Heart left ventricle (tissue), 16 donors: ENCODE data around the gene GPR68. TPM values are rescaled to one million over a fixed set of nuclear protein-coding genes. Genes with fewer than 3 reads are reported as not detected.
"Not testable (repeated sequence)": the region's sequence is repeated elsewhere in the genome, so short reads cannot be mapped to it uniquely, and the experiment has no call there.

Source experiments
- ATAC-seq, 4 donors: fragments of 200-7000 bp; cut with Tn5 transposase; one replicate each; pipeline ENCODE4 v1.9.1; 2020 to 2022; ENCODE audit warnings: moderate library complexity in 4 of 4, mild to moderate bottlenecking in 3 of 4, moderate number of reproducible peaks in 1 of 4
- DNase-seq, 5 donors: peaks; one replicate each; pipeline ENCODE4 v3.0.0-alpha.2; 2020
- H3K27ac ChIP-seq, 12 donors: fragments of 200-600 bp; sonication (generic) in 4 of 12; one replicate each; pipeline versions ENCODE4 v1.5.0 to v1.8.0; 2016 to 2022; ENCODE audit warnings: mild to moderate bottlenecking in 2 of 12
- H3K27me3 ChIP-seq, 9 donors: fragments of 200-600 bp; sonication (generic) in 2 of 9; one replicate each; pipeline versions ENCODE4 v1.5.1 to v1.8.0; 2016 to 2022; ENCODE audit warnings: mild to moderate bottlenecking in 3 of 9
- H3K36me3 ChIP-seq, 9 donors: fragments of 200-600 bp; sonication (generic) in 2 of 9; one replicate each; pipeline versions ENCODE4 v1.5.0 to v1.8.0; 2018 to 2022; ENCODE audit warnings: mild to moderate bottlenecking in 2 of 9
- H3K4me1 ChIP-seq, 12 donors: fragments of 200-600 bp; sonication (generic) in 4 of 12; one replicate each; pipeline versions ENCODE4 v1.5.0 to v1.8.0; 2016 to 2022; ENCODE audit warnings: mild to moderate bottlenecking in 3 of 12
- H3K4me3 ChIP-seq, 12 donors: fragments of 200-600 bp; sonication (generic) in 4 of 12; one replicate each; pipeline versions ENCODE4 v1.5.0 to v1.8.0; 2017 to 2022; ENCODE audit warnings: mild to moderate bottlenecking in 9 of 12, moderate library complexity in 4 of 12
- H3K9me3 ChIP-seq, 12 donors: fragments of 200-600 bp; sonication (generic) in 4 of 12; one replicate each; pipeline versions ENCODE4 v1.5.0 to v1.8.0; 2016 to 2022; ENCODE audit warnings: mild to moderate bottlenecking in 1 of 12
- POLR2A ChIP-seq, 2 donors: fragments of 450-650 bp; IDR thresholded peaks; one replicate each; pipeline ENCODE4 v1.6.1; 2017; ENCODE audit warnings: antibody characterized with exemption in 2 of 2, mild to moderate bottlenecking in 2 of 2, moderate library complexity in 2 of 2
- WGBS, 4 donors: extraction: QIAGEN DNeasy Blood & Tissue Kit in 2 of 4; methylation state at CpG; one replicate each; pipeline versions ENCODE4 v1.1.5 to v1.1.7; 2013 to 2018; 5-methylcytosine and 5-hydroxymethylcytosine counted together
- intact Hi-C, 10 donors: fragments of 100-400 bp; cut with DNase I; formaldehyde crosslinking; loops; one replicate each; pipeline versions ENCODE4 v1.11.1 to v1.14.2; 2022
- polyA plus RNA-seq, 2 donors: library from polyadenylated mRNA; stranded (reverse); fragments of 200-250 nt; gene quantifications; one replicate each; pipeline ENCODE4 v1.2.3, GENCODE V29; 2013
- total RNA-seq, 9 donors: library from RNA; depleted of rRNA in 2 of 9; stranded (reverse); fragments of >200 nt in 2 of 9; fragmentation: NEBNext Ultra II Directional in 3 of 9; extraction: Animal tissue kit (Norgen Biotek cat#: 25700) in 3 of 9; gene quantifications; one replicate each; pipeline versions ENCODE4 v1.1.0 to v1.2.4, GENCODE V29; 2016 to 2023
- TF ChIP-seq, protein P1 (sequence below), 12 donors: fragments of 200-600 bp; sonication (generic) in 4 of 12; IDR thresholded peaks; one replicate each; pipeline versions ENCODE4 v1.5.0 to v1.8.0; 2018 to 2022; ENCODE audit warnings: antibody characterized with exemption in 12 of 12, mild to moderate bottlenecking in 5 of 12
- donor health status: ischemic (EF 13 %, LVEDD 7.1; RV severe dilation, severe dysfunction).
- donor health status: healthy with polysubstance abuse.
- donor health status: DM: no; HTN: yes; CAD: no.
- donor health status: DM: no; HTN: no; CAD: no.
- donor health status: ischemic (EF 25% LVEDD 6.9; RV normal size, moderate dysfunction).
- donor health status: ischemic (EF 25% LVEDD 5.7; RV mildly dilated, moderate dysfunction).
- donor health status: healthy.
- donor health status: DM: yes; HTN: yes; CAD: no.
- donor health status: ischemic (EF 35%, LVEDD 5.7; RV mildly dilated, moderate dysfunction).
- donor health status: nonischemic (EF 11% LVEDD 7.7; RV severe dilation, severe dysfunction).
- donor health status: DM: yes; HTN: yes; CAD: no.
- donor health status: PGD.
- donor health status: ischemic (EF 29% LVEDD 5.4; RV normal size, mild dysfunction).
- donor health status: nonischemic (EF 23%, LVEDD 6.1; RV moderate dilation, normal function).

The GPR68 gene
- total and polyA plus RNA-seq, 11 donors = 0.08 to 2.6 (median 0.59) TPM; not detected in 1

DNA sequence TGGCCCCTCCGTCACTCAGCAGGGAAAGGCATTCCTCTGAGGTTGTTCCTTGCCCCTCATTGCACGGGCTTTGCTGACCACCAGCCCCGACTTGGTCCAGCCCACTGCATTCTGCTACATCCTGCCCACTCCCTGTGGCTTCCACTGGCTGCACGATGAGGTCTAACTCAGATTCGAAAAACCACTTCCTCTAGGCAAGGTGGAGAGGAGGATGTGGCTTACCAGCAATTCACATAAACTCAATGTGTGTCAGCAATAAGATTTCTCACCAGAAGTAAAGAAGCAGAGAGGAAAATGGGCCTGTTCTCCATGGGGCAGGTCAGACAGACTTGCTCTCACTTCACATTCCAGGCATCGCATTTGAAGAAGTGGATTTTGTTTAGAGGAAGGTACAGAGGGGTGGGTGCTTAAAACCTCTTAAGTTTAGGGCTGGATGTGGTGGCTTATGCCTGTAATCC lies 14.7 kb downstream of the GPR68 start:
- peaks cover 0 to 50% (median 36%) of the 10 kb centered on the region in 9 donors for H3K36me3 ChIP-seq
- intact Hi-C loops = no loop called here
- ATAC-seq = peak in 1 of 4 donors; percentile 12
- H3K27me3 ChIP-seq = no peaks in the 10 kb centered on the region
- peaks cover 0 to 62% (median 0%) of the 10 kb centered on the region in 12 donors for H3K4me1 ChIP-seq
- TF ChIP-seq POLR2A (IDR thresholded peaks at IDR 0.05) = no peak
- TF ChIP-seq, protein P1, sequence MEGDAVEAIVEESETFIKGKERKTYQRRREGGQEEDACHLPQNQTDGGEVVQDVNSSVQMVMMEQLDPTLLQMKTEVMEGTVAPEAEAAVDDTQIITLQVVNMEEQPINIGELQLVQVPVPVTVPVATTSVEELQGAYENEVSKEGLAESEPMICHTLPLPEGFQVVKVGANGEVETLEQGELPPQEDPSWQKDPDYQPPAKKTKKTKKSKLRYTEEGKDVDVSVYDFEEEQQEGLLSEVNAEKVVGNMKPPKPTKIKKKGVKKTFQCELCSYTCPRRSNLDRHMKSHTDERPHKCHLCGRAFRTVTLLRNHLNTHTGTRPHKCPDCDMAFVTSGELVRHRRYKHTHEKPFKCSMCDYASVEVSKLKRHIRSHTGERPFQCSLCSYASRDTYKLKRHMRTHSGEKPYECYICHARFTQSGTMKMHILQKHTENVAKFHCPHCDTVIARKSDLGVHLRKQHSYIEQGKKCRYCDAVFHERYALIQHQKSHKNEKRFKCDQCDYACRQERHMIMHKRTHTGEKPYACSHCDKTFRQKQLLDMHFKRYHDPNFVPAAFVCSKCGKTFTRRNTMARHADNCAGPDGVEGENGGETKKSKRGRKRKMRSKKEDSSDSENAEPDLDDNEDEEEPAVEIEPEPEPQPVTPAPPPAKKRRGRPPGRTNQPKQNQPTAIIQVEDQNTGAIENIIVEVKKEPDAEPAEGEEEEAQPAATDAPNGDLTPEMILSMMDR (IDR thresholded peaks at IDR 0.05) = no peak
- H3K4me3 ChIP-seq = no peak overlapping the region
- WGBS, 4 donors = 73 to 84% (median 79%) methylated on average over 6 of the region's 6 CpGs
- no peak for DNase-seq
- peak overlapping the region in 1 of 12 donors; percentile 83 for H3K27ac ChIP-seq
- H3K9me3 ChIP-seq = peaks cover 0 to 17% (median 6%) of the 10 kb centered on the region in 12 donors

DNA sequence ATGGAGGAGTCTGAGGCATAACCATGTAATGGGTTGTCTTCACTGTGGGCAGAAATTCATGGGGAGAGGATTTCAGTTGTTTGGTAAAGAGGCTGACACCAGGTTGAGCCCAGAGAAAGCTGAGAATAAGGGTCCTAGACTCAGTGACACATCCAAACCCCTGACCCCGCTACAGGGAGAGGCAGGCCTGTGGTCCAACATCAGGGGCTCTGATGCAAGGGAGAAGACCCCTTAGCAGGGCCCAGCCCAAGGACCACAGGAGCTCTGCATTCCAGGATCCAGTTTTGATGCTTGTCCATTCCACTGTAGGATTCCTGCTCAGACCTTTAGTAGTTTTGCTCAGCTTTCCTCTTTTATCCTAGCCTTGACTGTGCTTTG lies 15.5 kb downstream of the GPR68 start:
- DNase-seq (no peak), ATAC-seq (no peak)
- WGBS, 4 donors = 100% methylated on average over 1 of the region's 1 CpG
- Histone ChIP-seq H3K4me1 (peaks cover 0 to 63% (median 0%) of the 10 kb centered on the region in 12 donors), H3K27me3 (no peaks in the 10 kb centered on the region), H3K4me3 (no peak overlapping the region), H3K27ac (peak overlapping the region in 1 of 12 donors; percentile 71), H3K9me3 (peaks cover 0 to 17% (median 6%) of the 10 kb centered on the region in 12 donors), H3K36me3 (peaks cover 0 to 57% (median 42%) of the 10 kb centered on the region in 9 donors)
- intact Hi-C loops = no loop called here
- TF ChIP-seq, protein P1 (IDR thresholded peaks at IDR 0.05) = no peak
- TF ChIP-seq POLR2A (IDR thresholded peaks at IDR 0.05) = no peak

GRCh38 chr14:91228112-91229004 lies 16.1 kb downstream of the GPR68 start:
- DNase-seq (no peak), ATAC-seq (no peak)
- no peak for TF ChIP-seq POLR2A (IDR thresholded peaks at IDR 0.05)
- TF ChIP-seq, protein P1 (IDR thresholded peaks at IDR 0.05) = no peak
- H3K4me3 ChIP-seq = no peak overlapping the region
- peaks cover 0 to 69% (median 3%) of the 10 kb centered on the region in 12 donors for H3K4me1 ChIP-seq
- H3K27ac ChIP-seq = peak overlapping the region in 1 of 12 donors; percentile 71
- H3K9me3 ChIP-seq = peaks cover 0 to 17% (median 6%) of the 10 kb centered on the region in 12 donors
- 91 to 97% (median 94%) methylated on average over 13 to 14 of the region's 14 CpGs for WGBS, 4 donors
- no peaks in the 10 kb centered on the region for H3K27me3 ChIP-seq
- peaks cover 0 to 61% (median 48%) of the 10 kb centered on the region in 9 donors for H3K36me3 ChIP-seq
- intact Hi-C loops = no loop called here

- Histone ChIP-seq H3K36me3 (peaks cover 0 to 62% (median 49%) of the 10 kb centered on the region in 9 donors), H3K27ac (peak overlapping the region in 1 of 12 donors; percentile 71), H3K9me3 (peaks cover 0 to 17% (median 6%) of the 10 kb centered on the region in 12 donors), H3K27me3 (no peaks in the 10 kb centered on the region), H3K4me3 (no peak overlapping the region), H3K4me1 (peaks cover 0 to 73% (median 12%) of the 10 kb centered on the region in 12 donors)
- 84 to 87% (median 85%) methylated on average over 7 of the region's 7 CpGs for WGBS, 4 donors
- no peak for ATAC-seq
- no peak for DNase-seq
- TF ChIP-seq, protein P1 (IDR thresholded peaks at IDR 0.05) = no peak
- TF ChIP-seq POLR2A (IDR thresholded peaks at IDR 0.05) = no peak
- intact Hi-C loops = no loop called here
Observed at GRCh38 chr14:91227183-91227628, 17.3 kb downstream of the GPR68 start.

- Histone ChIP-seq H3K4me1 (peaks cover 0 to 72% (median 12%) of the 10 kb centered on the region in 12 donors), H3K36me3 (peaks cover 0 to 69% (median 54%) of the 10 kb centered on the region in 9 donors), H3K27ac (peak overlapping the region in 1 of 12 donors; percentile 71), H3K9me3 (peaks cover 0 to 15% (median 6%) of the 10 kb centered on the region in 12 donors)
- 88 to 96% (median 92%) methylated on average over 4 of the region's 4 CpGs for WGBS, 4 donors
- intact Hi-C loops, DNase-seq, ATAC-seq, H3K4me3 ChIP-seq, H3K27me3 ChIP-seq: not testable (repeated sequence)
Observed at GRCh38 chr14:91226360-91226759, 18.1 kb downstream of the GPR68 start.
